IMR-90 (cell line): ENCODE measurements around the gene ORAI1.

Source experiments
- CTCF ChIP-seq: conservative IDR thresholded peaks from 2 replicates; pipeline ENCODE4 v1.5.1; 2012; ENCODE audit warnings: mild to moderate bottlenecking, low read depth, low read length, improper control_type of control experiment
- ELK1 ChIP-seq: fragments of 150-350 bp; IDR thresholded peaks from 2 replicates; pipeline ENCODE4 v1.6.1; 2016; ENCODE audit warnings: low read depth, mild to moderate bottlenecking, low read length, moderate library complexity, borderline replicate concordance
- MAFK ChIP-seq: IDR thresholded peaks from 2 replicates; pipeline ENCODE4 v1.6.1; 2012; ENCODE audit warnings: low read depth, low read length, improper control_type of control experiment
- POLR2A ChIP-seq: IDR thresholded peaks from 2 replicates; pipeline ENCODE4 v1.6.1; 2012; ENCODE audit warnings: mild to moderate bottlenecking, low read depth, low read length
- RAD21 ChIP-seq: IDR thresholded peaks from 2 replicates; pipeline ENCODE4 v1.6.1; 2012; ENCODE audit warnings: low read length, improper control_type of control experiment
- USF2 ChIP-seq: fragments of 150-350 bp; IDR thresholded peaks from 2 replicates; pipeline ENCODE4 v1.6.1; 2017; ENCODE audit warnings: mild to moderate bottlenecking, antibody characterized with exemption, low read length, low read depth

- TF ChIP-seq MAFK, result no peak
- no peak for TF ChIP-seq CTCF
- no peak for TF ChIP-seq USF2
- no peak for TF ChIP-seq POLR2A
- no peak for TF ChIP-seq ELK1
- TF ChIP-seq RAD21, result no peak
Observed at GRCh38 chr12:121592320-121592719, 34.0 kb upstream of the ORAI1 start.
